OCI-LY7 (cell line): ENCODE results near the gene SMYD3. TPM values are rescaled to one million over a fixed set of nuclear protein-coding genes. Genes with fewer than 3 reads are reported as not detected.

ENCODE experiments used
- BruUV-seq: library from RNA; stranded (reverse); fragments of 400-500 nt; replicated peaks from 2 replicates; lab custom pipeline; 2021; lab: Mats Ljungman, UMichigan
- CTCF ChIA-PET: fragments of 300-600 bp; sonication (Branson Sonifier 250); formaldehyde crosslinking; loops from one replicate; lab custom pipeline; 2022; ENCODE audit warnings: antibody characterized with exemption; ENCODE audit not compliant: unreplicated experiment; lab: Charles Lee
- POLR2A ChIA-PET: fragments of 300-600 bp; sonication (Branson Sonifier 250); formaldehyde crosslinking; loops from one replicate; lab custom pipeline; 2022; ENCODE audit warnings: antibody characterized with exemption; lab: Charles Lee
- DNase-seq: peaks from one replicate; pipeline ENCODE4 v3.0.0-alpha.2; 2015; ENCODE audit warnings: low spot score
- H2AFZ ChIP-seq: fragments of 200-600 bp; sonication (generic), shearing (Covaris generic); 2 replicates; pipeline ENCODE4 v1.6.1; 2014; ENCODE audit warnings: mild to moderate bottlenecking, antibody characterized with exemption, low read length, moderate library complexity
- H3K27ac ChIP-seq: fragments of 200-600 bp; sonication (generic); 2 replicates; pipeline ENCODE4 v1.5.1; 2014; ENCODE audit warnings: mixed run types, low read depth, mild to moderate bottlenecking, moderate library complexity, low read length, inconsistent platforms; ENCODE audit not compliant: poor library complexity, severe bottlenecking
- H3K36me3 ChIP-seq: fragments of 200-600 bp; sonication (generic); 2 replicates; pipeline ENCODE4 v1.6.1; 2014; ENCODE audit warnings: mild to moderate bottlenecking, antibody characterized with exemption, low read length, moderate library complexity, mixed read lengths; ENCODE audit not compliant: insufficient read depth
- H3K4me1 ChIP-seq: fragments of 200-600 bp; sonication (generic); 2 replicates; pipeline ENCODE4 v1.5.1; 2014; ENCODE audit warnings: mild to moderate bottlenecking, low read length; ENCODE audit not compliant: insufficient read depth, poor library complexity, severe bottlenecking
- H3K4me2 ChIP-seq: fragments of 200-600 bp; sonication (generic); 2 replicates; pipeline ENCODE4 v1.6.1; 2014; ENCODE audit warnings: mild to moderate bottlenecking, low read length
- H3K4me3 ChIP-seq: fragments of 200-600 bp; sonication (generic); 2 replicates; pipeline ENCODE4 v1.5.1; 2014; ENCODE audit warnings: mild to moderate bottlenecking, low read depth, low read length; ENCODE audit not compliant: poor library complexity, severe bottlenecking
- H3K79me2 ChIP-seq: fragments of 200-600 bp; sonication (generic); 2 replicates; pipeline ENCODE4 v1.6.1; 2016; ENCODE audit warnings: low read depth, mild to moderate bottlenecking, low read length, moderate library complexity, mixed read lengths; ENCODE audit not compliant: insufficient read depth
- H3K9me2 ChIP-seq: fragments of 200-600 bp; sonication (generic); 2 replicates; pipeline ENCODE4 v1.6.1; 2016; ENCODE audit warnings: mild to moderate bottlenecking, low read length, mixed read lengths; ENCODE audit not compliant: insufficient read depth
- H3K9me3 ChIP-seq: fragments of 200-600 bp; sonication (generic); 2 replicates; pipeline ENCODE4 v1.6.1; 2014; ENCODE audit warnings: mild to moderate bottlenecking, mixed run types, low read length, mixed read lengths
- H4K20me1 ChIP-seq: fragments of 200-600 bp; sonication (generic); 2 replicates; pipeline ENCODE4 v1.6.1; 2014; ENCODE audit warnings: mild to moderate bottlenecking, antibody characterized with exemption, low read length, moderate library complexity, mixed read lengths; ENCODE audit not compliant: insufficient read depth
- EZH2phosphoT487 ChIP-seq: fragments of 200-600 bp; sonication (generic); IDR thresholded peaks from 2 replicates; pipeline ENCODE4 v1.6.1; 2018; ENCODE audit warnings: low read depth, borderline replicate concordance, mild to moderate bottlenecking, mixed run types, antibody characterized with exemption, low read length, moderate library complexity, mixed read lengths
- intact Hi-C: fragments of 100-400 bp; cut with micrococcal nuclease; formaldehyde crosslinking; loops from one replicate; pipeline ENCODE4 v1.10.0; 2022; ENCODE audit not compliant: unreplicated experiment
- total RNA-seq, 2 experiments: library from RNA; depleted of rRNA in 1 of 2; stranded (reverse); fragments of >200 nt in 1 of 2; shearing (Covaris generic) in 1 of 2; gene quantifications; 2 replicates each; pipeline ENCODE4 v1.2.3, GENCODE V29; 2014 to 2022
- TF ChIP-seq, protein P1 (sequence below): fragments of 200-600 bp; sonication (generic); conservative IDR thresholded peaks from 2 replicates; pipeline ENCODE4 v1.5.1; 2014; ENCODE audit warnings: mild to moderate bottlenecking, antibody characterized with exemption, low read length, moderate library complexity, mixed read lengths

The SMYD3 gene
- total RNA-seq, 2 experiments from 2014 or later = 28.9 to 34.5 TPM

DNA sequence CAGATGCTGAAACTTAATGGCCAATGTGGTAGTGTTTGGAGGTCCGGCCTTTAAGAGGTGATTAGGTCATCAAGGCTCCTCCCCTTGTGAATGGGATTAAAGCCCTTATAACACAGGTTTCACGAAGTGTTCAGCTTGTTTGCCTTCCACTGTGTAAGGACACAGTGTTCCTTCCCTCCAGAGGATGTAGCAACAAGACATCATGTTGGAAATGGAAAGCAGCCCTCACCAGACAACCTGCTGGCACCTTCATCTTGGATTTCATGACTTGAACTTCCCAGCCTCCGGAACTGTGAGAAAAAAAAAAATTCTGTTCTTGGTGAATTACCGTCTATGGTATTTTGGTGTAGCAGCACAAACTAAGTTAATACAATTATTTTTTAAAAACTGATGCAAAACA is 738.5 kb downstream of the SMYD3 start:
- POLR2A ChIA-PET = interaction anchor here (0.7 kb wide), 1 partner anchor 1467 kb away, joined by 3 read pairs; no protein-coding TSS in a partner anchor
- H3K9me2 ChIP-seq = no peaks in the 10 kb centered on the region
- H3K4me2 ChIP-seq = no peak overlapping the region
- TF ChIP-seq EZH2phosphoT487 = no peak
- TF ChIP-seq, protein P1, sequence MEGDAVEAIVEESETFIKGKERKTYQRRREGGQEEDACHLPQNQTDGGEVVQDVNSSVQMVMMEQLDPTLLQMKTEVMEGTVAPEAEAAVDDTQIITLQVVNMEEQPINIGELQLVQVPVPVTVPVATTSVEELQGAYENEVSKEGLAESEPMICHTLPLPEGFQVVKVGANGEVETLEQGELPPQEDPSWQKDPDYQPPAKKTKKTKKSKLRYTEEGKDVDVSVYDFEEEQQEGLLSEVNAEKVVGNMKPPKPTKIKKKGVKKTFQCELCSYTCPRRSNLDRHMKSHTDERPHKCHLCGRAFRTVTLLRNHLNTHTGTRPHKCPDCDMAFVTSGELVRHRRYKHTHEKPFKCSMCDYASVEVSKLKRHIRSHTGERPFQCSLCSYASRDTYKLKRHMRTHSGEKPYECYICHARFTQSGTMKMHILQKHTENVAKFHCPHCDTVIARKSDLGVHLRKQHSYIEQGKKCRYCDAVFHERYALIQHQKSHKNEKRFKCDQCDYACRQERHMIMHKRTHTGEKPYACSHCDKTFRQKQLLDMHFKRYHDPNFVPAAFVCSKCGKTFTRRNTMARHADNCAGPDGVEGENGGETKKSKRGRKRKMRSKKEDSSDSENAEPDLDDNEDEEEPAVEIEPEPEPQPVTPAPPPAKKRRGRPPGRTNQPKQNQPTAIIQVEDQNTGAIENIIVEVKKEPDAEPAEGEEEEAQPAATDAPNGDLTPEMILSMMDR = no peak
- H3K4me3 ChIP-seq = no peak overlapping the region
- no peak for DNase-seq
- H3K4me1 ChIP-seq = no peaks in the 10 kb centered on the region
- no peaks in the 10 kb centered on the region for H3K9me3 ChIP-seq
- CTCF ChIA-PET = no interaction called here
- BruUV-seq = no TSS peak
- intact Hi-C loops = no loop called here
- H2AFZ ChIP-seq = no peak overlapping the region
- no peaks in the 10 kb centered on the region for H3K79me2 ChIP-seq
- no peaks in the 10 kb centered on the region for H4K20me1 ChIP-seq
- H3K27ac ChIP-seq = no peak overlapping the region
- H3K36me3 ChIP-seq = no peaks in the 10 kb centered on the region

DNA sequence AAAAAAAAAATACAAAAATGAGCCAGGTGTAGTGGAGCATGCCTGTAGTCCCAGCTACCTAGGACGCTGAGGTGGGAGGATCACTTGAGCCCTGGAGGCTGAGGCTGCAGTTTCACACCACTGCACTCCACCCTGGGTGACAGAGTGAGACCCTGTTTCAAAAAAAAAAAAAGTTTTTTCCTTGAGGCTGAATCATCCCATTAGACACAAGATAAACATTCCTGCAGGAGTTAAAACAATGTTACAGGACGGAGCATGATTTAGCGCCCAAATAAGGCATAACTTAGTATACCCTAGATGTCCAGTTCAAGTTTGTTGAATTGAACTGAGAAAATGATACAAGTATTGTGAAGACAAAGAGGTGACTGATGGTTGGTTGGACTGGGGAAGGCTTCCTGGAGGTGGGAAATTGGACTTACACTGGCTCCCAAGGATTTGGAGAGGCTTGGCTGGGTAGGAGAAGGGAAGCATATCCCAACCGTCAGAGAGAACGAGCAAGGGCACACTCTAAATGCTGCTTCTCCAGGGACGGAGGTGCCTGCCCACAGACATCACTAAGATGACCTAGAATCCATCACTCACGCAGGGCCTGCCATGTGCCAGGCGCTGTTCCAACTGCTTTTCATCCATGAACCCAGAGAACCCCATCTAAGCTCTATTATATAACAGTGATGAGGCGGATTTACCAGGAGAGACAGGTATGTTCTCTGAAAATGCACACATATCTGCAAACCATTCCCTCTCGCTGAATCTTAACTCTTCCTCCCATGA is 741.7 kb downstream of the SMYD3 start:
- no peak for TF ChIP-seq EZH2phosphoT487
- TF ChIP-seq, protein P1 = no peak
- no peaks in the 10 kb centered on the region for H3K79me2 ChIP-seq
- H3K36me3 ChIP-seq = no peaks in the 10 kb centered on the region
- H3K9me2 ChIP-seq = no peaks in the 10 kb centered on the region
- POLR2A ChIA-PET = interaction anchor here (0.5 to 0.6 kb wide), 3 partner anchors 24 to 240 kb away, joined by 3 to 6 read pairs (median 3); no protein-coding TSS in a partner anchor
- no peak overlapping the region for H2AFZ ChIP-seq
- no peak for DNase-seq
- H3K9me3 ChIP-seq = no peaks in the 10 kb centered on the region
- no peaks in the 10 kb centered on the region for H4K20me1 ChIP-seq
- no peak overlapping the region for H3K27ac ChIP-seq
- CTCF ChIA-PET = no interaction called here
- H3K4me3 ChIP-seq = no peak overlapping the region
- BruUV-seq = no TSS peak
- intact Hi-C loops = no loop called here
- no peak overlapping the region for H3K4me2 ChIP-seq
- H3K4me1 ChIP-seq = no peaks in the 10 kb centered on the region

DNA sequence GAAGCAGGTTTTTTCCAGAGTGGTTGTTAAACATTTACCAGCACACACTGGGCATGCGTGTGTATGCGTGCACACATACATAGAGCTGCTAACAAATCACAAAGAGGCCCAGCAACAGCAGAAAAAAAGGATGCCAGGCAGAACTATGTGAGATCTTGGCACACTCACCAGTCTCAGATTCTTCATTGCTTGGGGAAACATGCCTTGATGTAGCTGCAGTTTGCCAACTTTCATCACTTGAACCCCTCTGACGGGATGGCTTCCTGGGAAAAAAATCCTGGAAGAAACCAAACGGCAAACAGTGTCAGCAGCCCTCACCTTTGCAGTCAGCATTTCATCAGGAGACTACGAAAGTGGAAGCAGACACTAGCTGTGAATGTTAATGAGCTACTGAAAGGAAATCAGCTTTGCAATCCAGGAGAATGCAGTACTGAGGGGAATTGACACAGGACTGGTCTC is 743.2 kb downstream of the SMYD3 start:
- Histone ChIP-seq H3K27ac (no peak overlapping the region), H3K4me2 (no peak overlapping the region), H4K20me1 (no peaks in the 10 kb centered on the region), H3K9me2 (no peaks in the 10 kb centered on the region), H3K4me3 (no peak overlapping the region), H3K79me2 (no peaks in the 10 kb centered on the region), H3K9me3 (no peaks in the 10 kb centered on the region), H3K36me3 (no peaks in the 10 kb centered on the region), H2AFZ (no peak overlapping the region), H3K4me1 (no peaks in the 10 kb centered on the region)
- POLR2A ChIA-PET = interaction anchor here (0.6 to 1.3 kb wide), 5 partner anchors 9 to 1553 kb away, joined by 3 to 4 read pairs (median 4); no protein-coding TSS in a partner anchor
- CTCF ChIA-PET = no interaction called here
- no peak for TF ChIP-seq EZH2phosphoT487
- TF ChIP-seq, protein P1 = no peak
- no TSS peak for BruUV-seq
- no peak for DNase-seq
- intact Hi-C loops = no loop called here
